Nephron (organoid): ENCODE data around the gene PABPN1L.

ENCODE experiments used
- H3K27ac Mint-ChIP-seq, 3 experiments: 2 replicates each; pipeline ENCODE4 v1.8.0; 2020; ENCODE audit warnings: mixed read lengths in 3 of 3, mild to moderate bottlenecking in 2 of 3, moderate library complexity in 1 of 3
- H3K27me3 Mint-ChIP-seq: 2 replicates; pipeline ENCODE4 v1.8.0; 2021; ENCODE audit warnings: low read depth, mild to moderate bottlenecking, moderate library complexity, mixed read lengths
- H3K36me3 Mint-ChIP-seq: 2 replicates; pipeline ENCODE4 v1.8.0; 2020; ENCODE audit warnings: low read depth, mixed read lengths
- H3K4me1 Mint-ChIP-seq: 2 replicates; pipeline ENCODE4 v1.8.0; 2020; ENCODE audit warnings: mixed read lengths
- H3K4me3 Mint-ChIP-seq, 3 experiments: 2 replicates each; pipeline ENCODE4 v1.8.0; 2020; ENCODE audit warnings: mild to moderate bottlenecking in 3 of 3, mixed read lengths in 3 of 3, moderate library complexity in 2 of 3
- H3K9me3 Mint-ChIP-seq: 2 replicates; pipeline ENCODE4 v1.8.0; 2020; ENCODE audit warnings: mixed read lengths
- TF ChIP-seq, protein P1 (sequence below), 3 experiments: fragments of 200-600 bp; sonication (generic); IDR thresholded peaks; one replicate each; pipeline ENCODE4 v1.5.0; 2021; ENCODE audit warnings: antibody characterized with exemption in 3 of 3; ENCODE audit not compliant: unreplicated experiment in 3 of 3

Gene PABPN1L

DNA sequence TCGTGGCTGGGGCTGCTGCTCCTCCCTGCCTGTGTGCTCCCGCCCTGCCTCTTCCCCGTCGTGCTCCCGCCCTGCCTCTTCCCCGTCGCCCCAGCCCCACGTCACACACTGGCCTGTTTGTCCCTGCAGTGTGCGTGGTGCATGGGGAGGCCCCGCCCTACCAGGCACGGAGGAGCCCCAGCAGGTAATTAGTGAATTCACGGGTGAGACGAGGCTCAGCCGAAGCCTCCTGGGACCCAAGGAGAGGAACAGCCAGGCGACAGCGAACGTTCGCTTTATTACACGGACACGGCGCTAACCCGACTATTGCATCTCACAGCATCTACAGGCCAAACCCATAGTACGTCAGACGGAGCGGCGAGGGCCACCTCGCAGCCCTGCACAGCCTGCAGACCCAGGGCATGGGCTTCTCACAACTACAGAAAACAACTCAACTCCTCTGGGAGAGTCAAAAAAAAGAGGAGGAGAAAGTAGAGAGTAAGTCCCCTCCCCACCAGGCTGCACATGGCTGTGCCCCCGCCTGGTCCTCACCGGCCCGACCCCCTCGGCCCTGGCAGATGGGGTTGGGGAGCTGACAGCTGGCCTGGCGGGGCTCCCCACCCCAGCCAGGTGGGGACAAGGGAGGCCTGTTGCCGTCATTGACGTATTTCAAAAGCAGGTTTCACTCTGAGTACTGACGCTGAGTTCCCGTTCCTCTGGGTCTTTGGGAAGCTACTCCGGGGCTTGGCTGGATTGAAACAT lies 4.3 kb upstream of the PABPN1L start:
- H3K9me3 Mint-ChIP-seq = no peaks in the 10 kb centered on the region
- H3K27ac Mint-ChIP-seq = no peak overlapping the region
- H3K36me3 Mint-ChIP-seq = no peaks in the 10 kb centered on the region
- peaks cover 26% of the 10 kb centered on the region for H3K27me3 Mint-ChIP-seq
- no peak overlapping the region for H3K4me3 Mint-ChIP-seq
- TF ChIP-seq, protein P1, sequence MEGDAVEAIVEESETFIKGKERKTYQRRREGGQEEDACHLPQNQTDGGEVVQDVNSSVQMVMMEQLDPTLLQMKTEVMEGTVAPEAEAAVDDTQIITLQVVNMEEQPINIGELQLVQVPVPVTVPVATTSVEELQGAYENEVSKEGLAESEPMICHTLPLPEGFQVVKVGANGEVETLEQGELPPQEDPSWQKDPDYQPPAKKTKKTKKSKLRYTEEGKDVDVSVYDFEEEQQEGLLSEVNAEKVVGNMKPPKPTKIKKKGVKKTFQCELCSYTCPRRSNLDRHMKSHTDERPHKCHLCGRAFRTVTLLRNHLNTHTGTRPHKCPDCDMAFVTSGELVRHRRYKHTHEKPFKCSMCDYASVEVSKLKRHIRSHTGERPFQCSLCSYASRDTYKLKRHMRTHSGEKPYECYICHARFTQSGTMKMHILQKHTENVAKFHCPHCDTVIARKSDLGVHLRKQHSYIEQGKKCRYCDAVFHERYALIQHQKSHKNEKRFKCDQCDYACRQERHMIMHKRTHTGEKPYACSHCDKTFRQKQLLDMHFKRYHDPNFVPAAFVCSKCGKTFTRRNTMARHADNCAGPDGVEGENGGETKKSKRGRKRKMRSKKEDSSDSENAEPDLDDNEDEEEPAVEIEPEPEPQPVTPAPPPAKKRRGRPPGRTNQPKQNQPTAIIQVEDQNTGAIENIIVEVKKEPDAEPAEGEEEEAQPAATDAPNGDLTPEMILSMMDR (IDR thresholded peaks at IDR 0.05; ENCODE audit: unreplicated experiment in 3 of 3) = no peak
- H3K4me1 Mint-ChIP-seq = peaks cover 10% of the 10 kb centered on the region

DNA sequence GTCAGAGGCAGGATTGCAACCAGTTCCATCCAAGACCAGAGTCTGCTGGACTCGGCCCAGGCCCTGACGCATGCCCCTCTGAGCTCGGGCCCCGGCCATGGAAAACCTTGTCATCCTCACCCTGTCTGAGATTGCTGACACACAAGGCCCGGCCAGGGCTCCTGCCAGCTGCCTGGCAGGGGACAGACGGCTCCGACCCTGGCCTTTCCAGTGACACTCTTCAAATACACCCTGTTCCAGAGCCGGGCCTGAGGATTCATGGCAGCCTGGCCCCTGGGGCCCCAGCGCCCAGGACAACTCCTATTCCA lies 3.2 kb upstream of the PABPN1L start:
- Mint-ChIP-seq H3K27ac (no peak overlapping the region), H3K9me3 (no peaks in the 10 kb centered on the region), H3K27me3 (peaks cover 26% of the 10 kb centered on the region), H3K36me3 (no peaks in the 10 kb centered on the region), H3K4me3 (no peak overlapping the region), H3K4me1 (peaks cover 7% of the 10 kb centered on the region)
- TF ChIP-seq, protein P1 (IDR thresholded peaks at IDR 0.05; ENCODE audit: unreplicated experiment in 3 of 3) = no peak

DNA sequence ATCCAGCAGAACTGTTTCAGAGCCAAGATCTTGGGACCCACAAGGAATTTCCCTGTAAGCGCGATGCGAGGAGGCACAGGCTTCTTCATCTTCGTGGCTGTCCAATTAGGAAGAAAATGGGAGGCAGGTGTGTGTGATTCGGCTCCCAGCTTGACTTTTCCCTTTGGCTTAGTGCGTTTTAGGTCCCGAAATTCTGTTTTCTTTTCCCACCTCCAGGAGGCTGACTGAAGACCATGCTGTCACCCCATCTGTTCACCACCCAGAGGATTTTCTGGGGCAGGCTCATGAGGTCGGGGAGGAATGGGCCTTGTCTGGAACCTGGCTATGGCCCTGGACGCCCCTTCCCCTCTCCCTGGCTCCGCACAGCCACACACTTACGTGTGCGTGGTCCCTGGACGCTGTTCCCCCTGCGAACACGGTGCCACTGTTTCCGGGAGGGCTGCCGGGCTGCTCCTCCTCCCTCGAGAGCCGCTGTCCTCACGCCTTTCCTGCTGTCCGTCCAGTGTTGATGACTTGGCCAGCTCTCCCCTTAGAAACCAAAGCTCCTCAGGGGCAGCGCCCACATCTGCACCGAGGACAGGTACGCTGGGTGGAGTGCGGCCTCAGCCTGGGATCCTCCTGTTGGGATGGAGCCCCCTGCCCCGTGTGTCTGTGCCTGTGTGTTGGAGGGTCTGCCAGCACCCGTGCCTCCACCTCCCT lies 2.7 kb upstream of the PABPN1L start:
- Mint-ChIP-seq H3K27me3 (peaks cover 26% of the 10 kb centered on the region), H3K4me3 (no peak overlapping the region)

DNA sequence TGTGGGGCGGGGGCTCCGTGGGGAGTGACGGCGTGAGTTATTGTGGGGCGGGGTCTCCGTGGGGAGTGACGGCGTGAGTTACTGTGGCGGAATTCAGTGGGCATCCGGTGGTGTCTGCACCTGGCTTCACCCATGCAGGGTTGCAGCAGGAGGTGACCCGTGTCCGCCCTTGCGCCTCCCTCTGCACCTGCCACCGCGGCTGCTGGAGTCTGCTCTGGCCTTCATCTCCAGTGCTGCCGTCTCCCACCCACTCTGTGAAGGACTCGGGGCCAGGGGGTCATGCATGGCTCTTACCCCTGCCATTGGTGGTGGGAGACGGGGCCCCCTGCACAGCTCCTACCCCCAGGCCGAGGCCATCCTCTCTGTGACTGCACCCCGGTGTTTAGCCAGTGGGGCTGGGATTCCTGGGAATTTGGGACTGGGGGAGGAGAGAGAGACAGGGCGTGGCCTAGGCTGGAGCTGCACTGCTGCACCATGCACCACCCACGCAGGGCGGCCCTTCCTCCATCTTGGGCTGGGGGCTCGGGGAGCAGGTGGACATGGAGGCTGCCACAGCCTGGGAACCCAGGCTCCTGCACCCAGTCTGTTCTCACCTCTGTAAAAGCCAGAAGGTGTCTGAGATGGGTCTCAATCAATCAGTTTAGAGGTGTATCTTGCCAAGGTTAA lies 1.3 kb upstream of the PABPN1L start:
- TF ChIP-seq, protein P1 (IDR thresholded peaks at IDR 0.05; ENCODE audit: unreplicated experiment in 3 of 3) = no peak
- Mint-ChIP-seq H3K4me1 (peaks cover 7% of the 10 kb centered on the region), H3K36me3 (no peaks in the 10 kb centered on the region), H3K27me3 (peaks cover 26% of the 10 kb centered on the region), H3K27ac (no peak overlapping the region), H3K9me3 (no peaks in the 10 kb centered on the region), H3K4me3 (no peak overlapping the region)

More for the DNA sequence above, 2.7 kb upstream of the PABPN1L start:
- Mint-ChIP-seq H3K9me3 (no peaks in the 10 kb centered on the region), H3K36me3 (no peaks in the 10 kb centered on the region), H3K27ac (no peak overlapping the region), H3K4me1 (peaks cover 7% of the 10 kb centered on the region)
- TF ChIP-seq, protein P1 (IDR thresholded peaks at IDR 0.05; ENCODE audit: unreplicated experiment in 3 of 3) = no peak

DNA sequence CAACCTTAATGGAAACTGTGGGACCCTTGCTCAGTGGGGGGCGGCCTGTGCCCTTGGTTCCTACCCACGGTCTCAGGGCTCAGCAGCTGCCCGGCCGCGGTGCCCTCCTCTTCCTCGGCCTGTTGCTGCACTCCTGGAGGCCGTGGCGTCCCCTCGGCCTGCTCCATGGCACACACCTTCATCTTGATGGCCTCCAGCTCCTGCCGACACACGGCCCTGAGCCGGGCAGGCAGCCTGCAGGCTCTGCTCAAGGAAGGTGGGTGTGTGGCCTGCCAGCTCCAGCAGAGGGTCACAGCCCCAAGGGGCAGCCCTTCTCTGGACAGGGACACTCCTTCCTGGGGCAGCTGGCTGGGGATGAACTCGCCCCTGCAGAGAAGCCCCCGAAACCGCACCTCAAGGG lies 718 bp downstream of the PABPN1L start:
- H3K27me3 Mint-ChIP-seq = peaks cover 20% of the 10 kb centered on the region
- H3K36me3 Mint-ChIP-seq = peaks cover 4% of the 10 kb centered on the region
- H3K27ac Mint-ChIP-seq = no peak overlapping the region
- no peak overlapping the region for H3K4me3 Mint-ChIP-seq
- TF ChIP-seq, protein P1 (IDR thresholded peaks at IDR 0.05; ENCODE audit: unreplicated experiment in 3 of 3) = no peak
- no peaks in the 10 kb centered on the region for H3K9me3 Mint-ChIP-seq
- peaks cover under 1% of the 10 kb centered on the region for H3K4me1 Mint-ChIP-seq
